HEK293 (cell line): ENCODE measurements around the gene HPRT1.

ENCODE experiments used
- CTCF ChIA-PET: fragments of 350-600 bp; formaldehyde crosslinking; extraction: SDS; loops from one replicate; lab custom pipeline; 2021; ENCODE audit warnings: antibody characterized with exemption; lab: Yijun Ruan, JAX
- POLR2A ChIA-PET: fragments of 300-600 bp; formaldehyde crosslinking; extraction: SDS; loops from one replicate; lab custom pipeline; 2020; ENCODE audit warnings: antibody characterized with exemption, inconsistent platforms; lab: Yijun Ruan, JAX
- H3K27ac ChIP-seq: fragments of 200-500 bp; sonication (Bioruptor generic); 2 replicates; pipeline ENCODE4 v1.5.1; 2014; ENCODE audit warnings: low read depth, low read length, control low read depth, inconsistent platforms; ENCODE audit errors: extremely low read depth
- H3K36me3 ChIP-seq, 2 experiments: fragments of 200-500 bp in 1 of 2; sonication (Bioruptor generic) in 1 of 2; 1 replicate in 1 of 2; 2 replicates in 1 of 2; pipeline ENCODE4 v1.5.1; 2014 to 2017; ENCODE audit warnings: inconsistent platforms in 2 of 2, low read length in 2 of 2; ENCODE audit not compliant: control insufficient read depth in 2 of 2, insufficient read depth in 1 of 2
- H3K4me1 ChIP-seq: fragments of 200-500 bp; sonication (Bioruptor generic); 2 replicates; pipeline ENCODE4 v1.5.1; 2014; ENCODE audit warnings: mild to moderate bottlenecking, low read length, inconsistent platforms; ENCODE audit not compliant: control insufficient read depth, insufficient read depth
- H3K4me3 ChIP-seq: 2 replicates; pipeline ENCODE4 v1.5.1; 2011; ENCODE audit warnings: low read depth, mild to moderate bottlenecking, control low read depth, low read length, moderate library complexity
- H3K9me3 ChIP-seq: fragments of 200-500 bp; sonication (Bioruptor generic); 2 replicates; pipeline ENCODE4 v1.5.1; 2014; ENCODE audit warnings: low read depth, low read length, inconsistent platforms; ENCODE audit not compliant: control insufficient read depth, insufficient read depth
- GLIS2 ChIP-seq: fragments of 450-650 bp; formaldehyde crosslinking; IDR thresholded peaks from 2 replicates; pipeline ENCODE4 v1.5.1; 2016; ENCODE audit warnings: missing biosample characterization, missing genetic modification characterization
- HOXA7 ChIP-seq: sonication (generic); formaldehyde crosslinking; IDR thresholded peaks from 2 replicates; pipeline ENCODE4 v1.8.1; 2022; ENCODE audit warnings: missing genetic modification reagents, borderline replicate concordance
- KLF16 ChIP-seq: fragments of 450-650 bp; formaldehyde crosslinking; IDR thresholded peaks from 2 replicates; pipeline ENCODE4 v1.5.1; 2017; ENCODE audit warnings: missing biosample characterization, missing genetic modification characterization
- KLF9 ChIP-seq: fragments of 450-650 bp; formaldehyde crosslinking; IDR thresholded peaks from 2 replicates; pipeline ENCODE4 v1.5.1; 2016; ENCODE audit warnings: missing biosample characterization, missing genetic modification characterization, low read depth
- MYNN ChIP-seq: fragments of 450-650 bp; formaldehyde crosslinking; IDR thresholded peaks from 2 replicates; pipeline ENCODE4 v1.5.1; 2016; ENCODE audit warnings: missing biosample characterization, missing genetic modification characterization, borderline replicate concordance
- PRDM1 ChIP-seq: fragments of 450-650 bp; formaldehyde crosslinking; IDR thresholded peaks from 2 replicates; pipeline ENCODE4; 2016; ENCODE audit warnings: missing biosample characterization, missing genetic modification characterization
- PRDM6 ChIP-seq: fragments of 450-650 bp; formaldehyde crosslinking; IDR thresholded peaks from 2 replicates; pipeline ENCODE4 v1.5.1; 2017; ENCODE audit warnings: missing biosample characterization, missing genetic modification characterization
- SP3 ChIP-seq: fragments of 450-650 bp; formaldehyde crosslinking; IDR thresholded peaks from 2 replicates; pipeline ENCODE4 v1.5.1; 2016; ENCODE audit warnings: missing biosample characterization, missing genetic modification characterization
- TCF7L2 ChIP-seq: IDR thresholded peaks from 2 replicates; pipeline ENCODE4 v1.6.1; 2011; ENCODE audit warnings: low read depth, mild to moderate bottlenecking, inconsistent platforms, low read length, moderate library complexity, borderline replicate concordance
- ZBTB17 ChIP-seq: fragments of 450-650 bp; formaldehyde crosslinking; IDR thresholded peaks from 2 replicates; pipeline ENCODE4 v1.5.1; 2016; ENCODE audit warnings: missing biosample characterization, missing genetic modification characterization
- ZNF335 ChIP-seq: fragments of 450-650 bp; formaldehyde crosslinking; conservative IDR thresholded peaks from 2 replicates; pipeline ENCODE4 v1.5.1; 2016; ENCODE audit warnings: missing biosample characterization, missing genetic modification characterization
- ZNF501 ChIP-seq: fragments of 450-650 bp; formaldehyde crosslinking; IDR thresholded peaks from 2 replicates; pipeline ENCODE4 v1.5.1; 2016; ENCODE audit warnings: missing biosample characterization, missing genetic modification characterization
- ZNF513 ChIP-seq: fragments of 450-650 bp; IDR thresholded peaks from 2 replicates; pipeline ENCODE4 v1.5.1; 2018; ENCODE audit warnings: missing biosample characterization, missing genetic modification characterization
- ZNF701 ChIP-seq: fragments of 450-650 bp; formaldehyde crosslinking; IDR thresholded peaks from 2 replicates; pipeline ENCODE4 v1.5.1; 2016; ENCODE audit warnings: missing biosample characterization, missing genetic modification characterization
- ZNF792 ChIP-seq: fragments of 450-650 bp; formaldehyde crosslinking; IDR thresholded peaks from 2 replicates; pipeline ENCODE4 v1.5.1; 2016; ENCODE audit warnings: missing biosample characterization, missing genetic modification characterization

The HPRT1 gene

GRCh38 chrX:134547047-134547679 lies 87.2 kb downstream of the HPRT1 start:
- TF ChIP-seq ZNF701 (tag by site-specific recombination) (no peak), ZNF513 (tag by site-specific recombination) (no peak), HOXA7 (no peak)
- ChIA-PET POLR2A (no interaction called here), CTCF (interaction anchor here (0.7 kb wide), 1 partner anchor 11 kb away, joined by 3 read pairs; no protein-coding TSS in a partner anchor)
- Histone ChIP-seq H3K4me3 (no peak overlapping the region), H3K36me3 (peaks cover 0 to 16% of the 10 kb centered on the region in 2 experiments; a peak in 1 of 3 replicates), H3K9me3 (no peaks in the 10 kb centered on the region), H3K4me1 (peaks cover 16% of the 10 kb centered on the region), H3K27ac (no peak overlapping the region)

- Histone ChIP-seq H3K4me3 (peak overlapping the region; percentile 61), H3K9me3 (no peaks in the 10 kb centered on the region)
- peak; percentile 36; the same call in 1 of the 2 replicates for TF ChIP-seq KLF9 (tag by site-specific recombination)
- no peak for TF ChIP-seq GLIS2 (tag by site-specific recombination)
- peak; percentile 92 for TF ChIP-seq PRDM1 (tag by site-specific recombination)
- 0 out of 2 replicates have a peak, but pooled peaks have one; percentile 20 for TF ChIP-seq ZBTB17 (tag by site-specific recombination)
- 0 out of 2 replicates have a peak, but pooled peaks have one; percentile 47 for TF ChIP-seq MYNN
- peak; percentile 61 for TF ChIP-seq ZNF335 (tag by site-specific recombination)
- TF ChIP-seq PRDM6 (tag by site-specific recombination), result peak; percentile 55; the same call in 1 of the 2 replicates
- no peak for TF ChIP-seq ZNF792 (tag by site-specific recombination)
- TF ChIP-seq SP3, result 0 out of 2 replicates have a peak, but pooled peaks have one; percentile 20
- no peak for TF ChIP-seq ZNF501
- TF ChIP-seq TCF7L2, result 0 out of 2 replicates have a peak, but pooled peaks have one; percentile 17
- TF ChIP-seq KLF16 (tag by site-specific recombination), result 0 out of 2 replicates have a peak, but pooled peaks have one; percentile 37
- TF ChIP-seq, all 188 proteins: peak for 9
- H3K4me1 ChIP-seq, result peaks cover 3% of the 10 kb centered on the region; the same call in 1 of the 2 replicates
- H3K27ac ChIP-seq, result peak overlapping the region; percentile 96
- ChIA-PET CTCF (no interaction called here), POLR2A (no interaction called here)
- peaks cover 0 to 16% of the 10 kb centered on the region in 2 experiments; a peak in 1 of 3 replicates for H3K36me3 ChIP-seq
Observed at GRCh38 chrX:134548257-134549201, 88.6 kb downstream of the HPRT1 start.
